Endothelial cell (in vitro differentiated cells): ENCODE results near the gene SLC4A11. TPM values are rescaled to one million over a fixed set of nuclear protein-coding genes. Genes with fewer than 3 reads are reported as not detected.

ENCODE experiments used
- DNase-seq: peaks from one replicate; pipeline ENCODE4 v3.0.0; 2021; ENCODE audit warnings: low spot score
- H3K27ac Mint-ChIP-seq: one replicate; pipeline ENCODE4 v1.8.0; 2021; ENCODE audit warnings: mixed read lengths, inconsistent platforms; ENCODE audit not compliant: unreplicated experiment
- H3K27me3 Mint-ChIP-seq: one replicate; pipeline ENCODE4 v1.8.0; 2021; ENCODE audit warnings: mild to moderate bottlenecking, moderate library complexity, mixed read lengths, inconsistent platforms; ENCODE audit not compliant: unreplicated experiment
- H3K36me3 Mint-ChIP-seq: one replicate; pipeline ENCODE4 v1.8.0; 2021; ENCODE audit warnings: mild to moderate bottlenecking, low read depth, mixed read lengths, inconsistent platforms; ENCODE audit not compliant: unreplicated experiment
- H3K4me1 Mint-ChIP-seq: one replicate; pipeline ENCODE4 v1.8.0; 2021; ENCODE audit warnings: mild to moderate bottlenecking, mixed read lengths, inconsistent platforms; ENCODE audit not compliant: unreplicated experiment
- H3K4me3 Mint-ChIP-seq: one replicate; pipeline ENCODE4 v1.8.0; 2021; ENCODE audit warnings: mild to moderate bottlenecking, mixed read lengths, inconsistent platforms; ENCODE audit not compliant: unreplicated experiment
- H3K9me3 Mint-ChIP-seq: one replicate; pipeline ENCODE4 v1.8.0; 2021; ENCODE audit warnings: mixed read lengths, inconsistent platforms; ENCODE audit not compliant: unreplicated experiment
- CTCF ChIP-seq: fragments of 200-600 bp; sonication (generic); IDR thresholded peaks from one replicate; pipeline ENCODE4 v1.5.0; 2021; ENCODE audit warnings: antibody characterized with exemption; ENCODE audit not compliant: unreplicated experiment
- total RNA-seq: library from RNA; stranded (reverse); fragmentation: NEBNext Ultra II Directional; extraction: Animal tissue kit (Norgen Biotek cat#: 25700); gene quantifications from one replicate; pipeline ENCODE4 v1.2.1, GENCODE V29; 2021; ENCODE audit not compliant: unreplicated experiment

Gene SLC4A11
- total RNA-seq, 1 donor from 2014 or later = 30.6 TPM

DNA sequence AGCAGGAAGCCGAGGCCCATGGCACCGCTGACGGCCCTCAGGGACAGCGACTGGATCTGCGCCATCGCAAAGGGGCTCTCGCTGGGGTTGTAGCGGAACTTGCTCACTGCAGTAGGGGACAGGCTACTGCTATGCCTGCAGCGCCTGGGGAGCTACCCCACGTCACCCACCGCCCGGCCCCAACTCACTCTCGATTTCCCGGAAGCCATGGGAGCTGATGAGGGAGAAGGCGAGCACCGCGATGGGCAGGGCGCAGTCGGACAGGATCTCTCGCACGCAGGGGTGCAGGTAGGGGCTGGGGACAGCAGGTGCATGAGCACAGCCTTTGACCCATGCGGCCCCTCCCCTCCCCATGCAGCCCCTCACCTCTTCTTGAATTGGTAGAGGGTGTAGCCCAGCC is 9.8 kb downstream of the SLC4A11 start:
- DNase-seq = no peak
- TF ChIP-seq CTCF = no peak
- H3K27me3 Mint-ChIP-seq = peaks cover 2% of the 10 kb centered on the region
- peaks cover 8% of the 10 kb centered on the region for H3K36me3 Mint-ChIP-seq
- no peaks in the 10 kb centered on the region for H3K4me1 Mint-ChIP-seq
- H3K4me3 Mint-ChIP-seq = no peak overlapping the region
- no peaks in the 10 kb centered on the region for H3K9me3 Mint-ChIP-seq
- H3K27ac Mint-ChIP-seq = no peak overlapping the region

DNA sequence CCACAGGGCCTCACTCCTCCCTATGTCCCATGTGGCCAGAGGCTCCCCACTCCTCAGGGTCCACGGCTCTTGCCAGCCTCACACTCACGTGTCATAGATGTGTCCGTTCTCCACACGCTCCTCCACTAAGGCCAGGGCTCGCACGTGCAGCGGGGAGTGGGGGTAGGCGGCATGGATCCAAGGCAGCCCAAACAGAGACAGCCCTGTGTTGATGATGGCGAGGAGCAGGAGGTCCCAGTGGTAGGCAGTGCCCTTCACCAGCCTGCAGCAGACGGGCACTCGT is 10.3 kb downstream of the SLC4A11 start:
- Mint-ChIP-seq H3K27ac (no peak overlapping the region), H3K4me1 (peaks cover under 1% of the 10 kb centered on the region), H3K27me3 (peaks cover 2% of the 10 kb centered on the region), H3K4me3 (no peak overlapping the region), H3K36me3 (peaks cover 8% of the 10 kb centered on the region), H3K9me3 (no peaks in the 10 kb centered on the region)
- TF ChIP-seq CTCF = no peak
- no peak for DNase-seq

DNA sequence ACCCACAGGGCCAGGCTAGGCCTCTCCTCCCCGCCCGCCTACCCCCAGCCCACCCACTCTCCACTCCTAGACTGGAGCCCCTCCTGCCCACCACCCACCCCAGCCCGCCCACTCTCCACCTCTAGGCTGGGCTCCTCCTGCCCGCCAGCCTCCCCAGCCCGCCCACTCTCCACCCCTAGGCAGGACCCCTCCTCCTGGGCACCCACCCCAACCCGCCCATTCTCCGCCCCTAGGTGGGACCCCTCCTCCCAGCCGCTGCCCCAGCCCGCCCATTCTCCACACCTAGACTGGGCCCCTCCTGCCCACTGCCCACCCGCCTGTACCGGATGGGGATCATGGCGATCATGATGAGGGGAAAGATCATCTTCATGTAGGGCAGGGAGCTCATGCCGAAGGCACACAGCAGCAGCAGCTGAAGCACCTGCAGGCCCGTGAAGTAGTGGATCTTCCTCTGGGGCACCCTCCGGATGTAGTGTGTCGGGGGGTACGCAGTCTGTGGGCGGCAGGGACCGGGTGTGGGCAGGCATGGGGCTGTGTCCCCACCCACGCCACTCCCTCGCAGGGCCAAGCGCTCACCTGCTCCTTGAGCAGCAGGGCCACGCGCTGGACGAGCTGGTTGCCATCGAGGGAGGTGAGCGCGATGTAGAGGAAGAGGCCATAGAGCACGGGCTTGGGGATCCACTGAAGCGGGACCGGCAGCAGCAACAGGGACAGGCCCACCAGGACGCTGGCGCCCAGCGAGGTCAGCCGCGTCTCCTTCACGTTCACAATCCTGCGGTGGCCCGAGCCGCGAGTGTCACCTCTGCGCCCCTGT is 10.8 kb downstream of the SLC4A11 start:
- peaks cover 5% of the 10 kb centered on the region for H3K4me1 Mint-ChIP-seq
- no peak for TF ChIP-seq CTCF
- peaks cover 8% of the 10 kb centered on the region for H3K36me3 Mint-ChIP-seq
- no peak overlapping the region for H3K27ac Mint-ChIP-seq
- no peaks in the 10 kb centered on the region for H3K9me3 Mint-ChIP-seq
- peaks cover 2% of the 10 kb centered on the region for H3K27me3 Mint-ChIP-seq
- no peak overlapping the region for H3K4me3 Mint-ChIP-seq
- DNase-seq = no peak

DNA sequence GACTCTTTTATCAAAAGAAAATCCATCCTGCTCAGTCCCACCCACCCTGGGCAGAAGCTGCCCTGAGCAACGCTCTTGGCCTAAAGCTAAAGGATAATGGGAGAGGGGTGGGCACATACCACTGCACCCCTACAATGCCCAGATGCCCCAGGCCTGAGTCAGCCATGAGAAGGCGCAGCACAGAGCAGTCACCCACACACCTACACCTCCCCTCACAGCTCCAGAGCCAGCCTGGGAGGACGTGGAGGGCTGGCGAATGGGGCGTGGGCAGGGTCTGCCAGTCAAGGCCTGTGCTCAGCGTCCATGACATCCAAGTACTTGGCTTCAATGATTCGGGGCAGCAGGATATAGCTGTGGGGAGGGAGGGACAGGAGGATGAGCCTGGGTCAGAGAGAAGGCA is 11.5 kb downstream of the SLC4A11 start:
- no peak overlapping the region for H3K27ac Mint-ChIP-seq
- peaks cover 2% of the 10 kb centered on the region for H3K27me3 Mint-ChIP-seq
- H3K9me3 Mint-ChIP-seq = no peaks in the 10 kb centered on the region
- no peak overlapping the region for H3K4me3 Mint-ChIP-seq
- no peak for DNase-seq
- H3K36me3 Mint-ChIP-seq = peaks cover 8% of the 10 kb centered on the region
- H3K4me1 Mint-ChIP-seq = peaks cover 11% of the 10 kb centered on the region
- no peak for TF ChIP-seq CTCF

- DNase-seq = no peak
- peaks cover 4% of the 10 kb centered on the region for H3K36me3 Mint-ChIP-seq
- TF ChIP-seq CTCF = no peak
- no peaks in the 10 kb centered on the region for H3K9me3 Mint-ChIP-seq
- peaks cover 12% of the 10 kb centered on the region for H3K4me1 Mint-ChIP-seq
- H3K27me3 Mint-ChIP-seq = peaks cover 2% of the 10 kb centered on the region
- H3K27ac Mint-ChIP-seq = no peak overlapping the region
- peak overlapping the region; percentile 21 for H3K4me3 Mint-ChIP-seq
Observed at GRCh38 chr20:3226864-3227263, 12.1 kb downstream of the SLC4A11 start.
